ENCODE measurements around the gene AKAP1.

- no peak for TF ChIP-seq POLR2AphosphoS5 (IDR thresholded peaks at IDR 0.05)
- TF ChIP-seq CTCF (IDR thresholded peaks at IDR 0.05) = no peak
Measured at GRCh38 chr17:57113656-57114055, 28.6 kb downstream of the AKAP1 start.

Data from gastroesophageal sphincter (tissue), 3 donors.